HG03354 (cell line): Measurements from ENCODE around the gene ELAC1.
"Not testable (repeated sequence)": the region's sequence is repeated elsewhere in the genome, so short reads cannot be mapped to it uniquely, and the experiment has no call there.

ENCODE experiments used
- ATAC-seq: cut with Tn5 transposase; IDR thresholded peaks from one replicate; pipeline ENCODE4 v1.9.1; 2021; ENCODE audit warnings: mild to moderate bottlenecking; ENCODE audit not compliant: unreplicated experiment, poor library complexity, severe bottlenecking

Gene ELAC1, protein sequence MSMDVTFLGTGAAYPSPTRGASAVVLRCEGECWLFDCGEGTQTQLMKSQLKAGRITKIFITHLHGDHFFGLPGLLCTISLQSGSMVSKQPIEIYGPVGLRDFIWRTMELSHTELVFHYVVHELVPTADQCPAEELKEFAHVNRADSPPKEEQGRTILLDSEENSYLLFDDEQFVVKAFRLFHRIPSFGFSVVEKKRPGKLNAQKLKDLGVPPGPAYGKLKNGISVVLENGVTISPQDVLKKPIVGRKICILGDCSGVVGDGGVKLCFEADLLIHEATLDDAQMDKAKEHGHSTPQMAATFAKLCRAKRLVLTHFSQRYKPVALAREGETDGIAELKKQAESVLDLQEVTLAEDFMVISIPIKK

GRCh38 chr18:50967714-50968661 lies at the start of gene ELAC1:
Gene ELAC1, plus strand, starts transcription at chr18:50968040. Its CDS starts 6,365 bp downstream, at chr18:50974405.
- peak; percentile 94 for ATAC-seq

DNA sequence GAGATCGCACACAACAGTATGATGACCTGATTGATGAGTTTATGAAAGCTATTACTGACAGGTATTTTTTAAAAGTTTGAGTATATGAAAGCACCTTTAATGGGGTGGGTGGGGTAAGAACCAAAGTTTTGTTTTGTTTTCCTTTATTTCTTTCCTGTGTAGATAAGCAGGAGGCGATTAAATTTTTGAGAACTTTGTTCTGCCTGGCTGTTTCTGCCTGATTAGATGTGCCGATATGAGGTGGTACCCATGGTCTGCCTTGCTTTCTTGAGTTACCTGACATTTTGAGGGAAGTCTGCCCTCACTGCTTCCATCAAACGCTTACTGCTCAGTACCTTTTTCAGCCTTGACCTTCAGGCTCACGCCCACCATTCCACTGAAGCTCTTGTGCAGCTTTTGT lies 49.7 kb upstream of the ELAC1 start:
- ATAC-seq: no peak

- ATAC-seq: no peak
Measured at GRCh38 chr18:50924372-50924771, 43.5 kb upstream of the ELAC1 start.

DNA sequence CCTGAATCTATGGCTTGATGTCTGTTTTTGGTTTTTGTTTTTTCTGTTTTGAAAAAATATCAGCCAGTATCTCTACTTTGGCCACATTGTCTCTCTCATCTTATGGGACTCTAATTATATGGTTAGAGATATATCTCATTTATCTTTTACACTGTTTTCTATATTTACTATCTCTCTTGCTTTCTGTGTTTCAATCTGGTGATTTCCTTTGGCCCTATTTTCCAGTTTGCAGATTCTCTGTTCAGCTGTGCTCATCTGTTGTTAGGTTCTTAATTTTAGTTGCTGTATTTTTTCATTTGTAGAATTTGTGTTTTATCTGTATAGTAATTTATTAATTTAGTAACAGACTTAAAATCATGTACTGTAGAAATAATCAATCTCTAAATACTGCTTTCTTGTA lies 41.3 kb upstream of the ELAC1 start:
- no peak for ATAC-seq

GRCh38 chr18:50928551-50928950 lies 39.3 kb upstream of the ELAC1 start:
- ATAC-seq: no peak

DNA sequence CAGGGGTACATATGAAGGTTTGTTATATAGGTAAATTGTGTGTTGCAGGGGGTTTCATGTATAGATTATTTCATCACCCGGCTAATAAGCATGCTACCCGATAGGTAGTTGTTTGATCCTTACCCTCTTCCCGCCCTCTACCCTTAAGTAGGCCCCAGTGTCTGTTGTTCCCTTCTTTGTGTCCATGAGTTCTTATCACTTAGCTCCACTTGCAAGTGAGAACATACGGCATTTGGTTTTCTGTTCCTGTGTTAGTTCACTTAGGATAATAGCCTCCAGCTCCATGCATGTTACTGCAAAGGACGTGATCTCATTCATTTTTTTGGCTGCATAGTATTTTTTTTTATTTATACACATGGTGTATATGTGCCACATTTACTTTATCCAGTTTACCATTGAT lies 34.2 kb upstream of the ELAC1 start:
- no peak for ATAC-seq

GRCh38 chr18:50934545-50935211 lies 33.2 kb upstream of the ELAC1 start:
- no peak for ATAC-seq

GRCh38 chr18:50935493-50936191 lies 32.2 kb upstream of the ELAC1 start:
- no peak for ATAC-seq

DNA sequence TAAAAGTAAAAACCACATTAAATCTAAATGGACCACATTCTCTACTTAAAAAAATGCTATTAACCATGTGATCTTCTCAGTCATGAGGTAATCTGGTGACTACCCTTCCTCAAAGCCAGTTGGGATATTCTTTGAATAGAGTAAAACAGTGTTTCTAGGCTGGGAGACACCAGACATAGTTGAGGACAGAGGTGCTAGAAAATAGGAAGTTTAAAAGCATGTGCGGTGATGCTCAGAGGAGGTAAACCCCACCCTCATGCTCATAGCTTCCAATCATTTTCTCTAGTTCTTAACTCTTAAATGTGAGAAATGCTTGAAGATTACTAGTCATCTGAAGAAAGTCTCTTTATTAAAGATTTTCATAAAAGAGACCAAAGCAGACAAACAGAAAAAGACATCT lies 30.7 kb upstream of the ELAC1 start:
- ATAC-seq: no peak

DNA sequence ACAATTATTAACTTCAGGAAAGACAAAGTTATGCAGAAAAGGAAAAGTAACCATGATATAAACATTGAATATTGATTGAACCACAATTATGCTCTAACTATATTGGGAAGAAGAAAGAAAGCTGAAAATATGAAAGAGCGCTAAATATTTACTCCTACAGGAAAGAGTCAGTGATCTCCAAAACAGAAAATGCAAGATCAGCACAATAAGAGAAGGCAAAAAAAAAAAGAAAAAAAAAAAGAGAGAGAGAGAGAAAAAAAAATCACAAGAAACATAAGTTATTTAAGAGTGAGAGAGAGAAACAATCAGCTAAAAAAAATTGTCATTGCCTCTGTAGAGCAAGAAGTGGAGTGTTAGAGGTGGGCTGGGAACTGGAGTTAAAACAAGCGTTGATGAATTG lies 28.9 kb upstream of the ELAC1 start:
- no peak for ATAC-seq

DNA sequence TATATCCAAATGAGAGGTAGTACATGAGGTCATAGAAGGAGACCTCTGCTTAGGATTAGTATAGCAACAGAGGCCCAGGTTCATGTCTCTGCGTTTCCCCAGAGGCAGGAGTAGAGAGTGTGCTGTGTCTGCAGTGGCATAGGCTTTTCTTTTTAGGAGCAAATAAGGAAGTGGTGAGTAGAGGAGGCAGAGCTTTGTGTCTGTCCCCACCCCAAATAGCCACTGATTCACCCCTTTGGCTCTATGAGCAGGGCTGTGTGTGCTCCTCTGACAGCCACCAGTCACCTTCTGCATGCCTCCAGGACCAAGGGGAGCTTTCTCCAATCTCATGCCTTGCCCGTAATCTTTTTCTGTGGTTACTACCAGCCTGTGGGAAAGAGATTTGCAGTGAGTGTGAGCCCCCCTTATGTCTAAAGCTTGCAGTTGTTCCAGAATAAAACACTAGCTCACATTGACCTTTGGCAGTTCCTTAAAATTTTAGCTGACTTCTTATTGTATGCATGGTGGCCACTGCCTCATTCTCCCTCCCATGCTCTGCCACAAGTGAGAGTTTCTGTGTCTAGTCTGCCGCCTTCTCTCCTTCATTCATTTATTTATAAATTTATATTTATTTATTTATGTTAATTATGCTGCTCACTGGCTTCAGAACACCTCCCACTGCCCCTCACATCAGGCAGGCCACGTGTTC lies 23.5 kb upstream of the ELAC1 start:
- no peak for ATAC-seq

DNA sequence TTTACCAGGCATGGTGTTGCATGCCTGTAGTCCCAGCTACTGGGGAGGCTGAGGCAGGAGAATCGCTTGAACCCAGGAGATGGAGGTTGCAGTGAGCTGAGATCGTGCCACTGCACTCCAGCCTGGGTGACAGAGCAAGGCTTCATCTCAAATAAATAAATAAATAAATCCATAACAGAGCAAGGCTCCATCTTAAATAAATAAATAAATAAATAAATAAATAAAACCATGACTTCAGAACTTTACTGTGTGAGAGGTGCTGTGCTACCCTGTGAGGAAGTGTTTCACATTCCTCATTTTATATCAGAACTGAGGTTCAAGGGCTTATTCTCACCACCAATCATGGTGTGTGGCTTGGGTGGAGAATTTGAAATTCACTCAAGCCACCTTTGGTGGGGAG lies 21.9 kb upstream of the ELAC1 start:
- ATAC-seq: not testable (repeated sequence)

DNA sequence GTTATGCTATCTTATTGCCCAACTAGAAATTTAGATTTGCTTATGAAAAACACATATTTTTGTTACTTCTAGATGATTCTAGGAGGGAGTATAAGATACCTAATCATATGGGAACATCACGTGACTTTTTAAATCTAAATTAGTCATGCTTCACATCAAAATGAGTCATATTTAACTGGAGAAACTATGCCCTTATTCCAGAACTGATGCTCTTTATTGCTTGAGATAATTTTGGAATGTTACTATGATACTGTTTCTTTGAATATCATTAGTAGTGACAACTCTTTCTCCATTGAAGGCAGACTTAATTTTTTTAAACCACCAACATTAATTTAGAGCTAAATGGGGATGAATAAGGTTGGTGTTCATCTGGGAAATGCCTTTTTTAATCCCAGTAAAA lies 19.9 kb upstream of the ELAC1 start:
- ATAC-seq: no peak

GRCh38 chr18:50949185-50949584 lies 18.7 kb upstream of the ELAC1 start:
- no peak for ATAC-seq

DNA sequence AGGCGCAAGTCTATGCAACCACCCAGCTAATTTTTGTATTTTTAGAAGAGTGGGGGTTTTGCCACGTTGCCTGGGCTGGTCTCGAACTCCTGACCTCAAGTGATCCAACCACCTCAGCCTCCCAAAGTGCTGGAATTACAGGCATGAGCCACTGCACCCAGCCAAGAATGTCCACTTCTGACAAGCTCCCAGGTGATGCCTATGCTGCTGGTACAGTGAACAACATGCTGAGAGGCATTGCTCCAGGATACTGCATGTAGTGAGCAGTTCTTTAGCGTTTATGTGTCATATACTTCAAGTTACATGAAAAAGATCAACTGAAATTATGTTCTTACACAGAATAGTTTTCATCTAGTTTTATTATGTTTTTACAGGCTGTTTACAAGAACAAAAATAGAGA lies 17.2 kb upstream of the ELAC1 start:
- ATAC-seq: no peak

- ATAC-seq: no peak
Measured at GRCh38 chr18:50953822-50954221, 14.0 kb upstream of the ELAC1 start.

- ATAC-seq: no peak
Measured at GRCh38 chr18:50955253-50955652, 12.6 kb upstream of the ELAC1 start.

DNA sequence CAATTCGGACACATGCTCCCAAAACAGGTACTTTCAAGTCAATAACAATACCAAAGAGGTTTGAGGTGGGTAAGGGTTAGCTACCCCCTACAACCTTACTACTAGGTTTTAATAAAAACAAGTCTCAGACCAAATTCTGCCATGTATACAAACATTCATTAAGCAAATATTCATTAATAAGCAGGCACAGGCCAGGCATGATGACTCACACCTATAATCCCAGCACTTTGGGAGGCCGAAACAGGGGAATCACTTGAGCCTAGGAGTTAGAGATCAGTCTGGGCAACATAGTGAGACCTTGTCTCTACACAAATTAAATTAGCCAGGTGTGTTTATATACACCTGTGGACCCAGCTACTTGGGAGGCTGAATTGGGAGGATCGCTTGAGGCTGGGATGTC lies 11.7 kb upstream of the ELAC1 start:
- ATAC-seq: no peak

DNA sequence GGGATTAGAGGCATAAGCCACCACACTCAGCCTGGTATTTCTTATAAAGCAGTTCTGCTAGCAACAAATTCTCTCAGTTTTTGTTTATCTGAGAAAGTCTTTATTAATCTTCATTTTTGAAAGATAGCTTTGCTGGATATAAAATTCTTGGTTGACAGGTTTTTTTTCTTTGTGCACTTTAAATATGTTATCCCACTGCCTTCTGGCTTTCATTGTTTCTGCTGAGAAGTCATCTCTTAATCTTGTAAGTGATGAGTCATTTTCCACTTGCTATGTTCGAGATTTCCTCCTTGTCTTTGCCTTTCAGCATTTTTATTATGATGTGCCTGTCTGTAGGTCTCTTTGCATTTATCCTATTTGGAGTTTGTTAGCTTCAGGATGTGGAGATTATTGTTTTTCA lies 5.9 kb upstream of the ELAC1 start:
- no peak for ATAC-seq
